Measurements from ENCODE around the gene SEMA4C.

- TF ChIP-seq REST (IDR thresholded peaks at IDR 0.05; ENCODE audit: insufficient read depth in 1 of 2, low read depth in 2 of 2, low read length in 2 of 2) (no peak), POLR2AphosphoS5 (IDR thresholded peaks at IDR 0.05; ENCODE audit: low read depth, low read length) (peak; percentile 23)
Observed at GRCh38 chr2:96857667-96858372, 12.1 kb downstream of the SEMA4C start, which contains the start of gene ANKRD39.

All from PFSK-1 (cell line).